ENCODE results near the gene NEAT1.

The NEAT1 gene

DNA sequence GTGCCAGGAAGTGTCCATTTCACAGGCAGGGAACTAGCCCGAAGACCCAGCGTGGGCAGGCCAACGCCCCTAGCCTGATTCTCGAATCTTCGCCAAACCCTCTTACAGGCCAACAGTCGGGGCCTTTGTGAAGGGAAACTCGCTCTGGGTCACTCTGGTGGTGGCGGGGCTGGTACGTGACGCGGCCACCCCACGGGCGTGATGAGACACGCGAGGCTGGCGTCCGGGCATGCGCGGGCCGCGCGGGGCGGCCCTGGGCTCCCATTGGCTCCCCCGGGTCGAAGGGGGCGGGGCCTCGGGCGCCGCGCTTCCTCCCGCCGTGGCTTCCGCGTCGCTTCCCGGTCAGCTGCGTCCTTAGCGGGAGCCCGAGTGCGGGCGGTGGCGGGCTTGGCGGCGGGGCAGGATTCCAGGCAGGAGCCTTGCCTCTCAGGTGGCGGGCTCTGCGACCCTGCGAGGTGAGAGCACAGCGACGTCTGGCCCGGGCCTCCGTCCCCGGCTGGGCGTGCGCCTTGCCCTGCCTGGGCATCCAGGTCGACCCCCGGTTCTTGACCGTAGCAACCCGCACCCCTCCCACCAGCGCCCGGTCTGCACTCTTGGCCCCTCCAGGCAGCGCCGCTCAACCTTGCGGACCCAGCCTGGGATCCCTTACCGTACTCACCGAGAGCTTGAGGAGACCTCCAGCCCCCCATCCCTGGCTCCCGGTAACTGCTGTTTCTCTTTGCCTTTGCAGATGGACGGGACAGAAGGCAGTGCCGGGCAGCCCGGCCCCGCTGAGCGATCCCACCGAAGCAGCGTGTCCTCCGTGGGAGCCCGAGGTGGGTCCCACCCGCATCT lies 36.1 kb upstream of the NEAT1 start, which contains the start of gene FRMD8:
TSS of gene FRMD8 (plus strand) at position 331 of the 834 bp plus-strand sequence. CDS start at position 731, 400 bp downstream.
- TF ChIP-seq MYC (IDR thresholded peaks at IDR 0.05; ENCODE audit: low read depth, low read length) (no peak), POLR2A (IDR thresholded peaks at IDR 0.05; ENCODE audit: extremely low read depth, insufficient read length) (peak; percentile 66)
- peak within 1 kb of the TSS; percentile 66 for H3K4me3 ChIP-seq (ENCODE audit: low read depth, low read length)
- peak; percentile 81 for DNase-seq (ENCODE audit: low read depth)

DNA sequence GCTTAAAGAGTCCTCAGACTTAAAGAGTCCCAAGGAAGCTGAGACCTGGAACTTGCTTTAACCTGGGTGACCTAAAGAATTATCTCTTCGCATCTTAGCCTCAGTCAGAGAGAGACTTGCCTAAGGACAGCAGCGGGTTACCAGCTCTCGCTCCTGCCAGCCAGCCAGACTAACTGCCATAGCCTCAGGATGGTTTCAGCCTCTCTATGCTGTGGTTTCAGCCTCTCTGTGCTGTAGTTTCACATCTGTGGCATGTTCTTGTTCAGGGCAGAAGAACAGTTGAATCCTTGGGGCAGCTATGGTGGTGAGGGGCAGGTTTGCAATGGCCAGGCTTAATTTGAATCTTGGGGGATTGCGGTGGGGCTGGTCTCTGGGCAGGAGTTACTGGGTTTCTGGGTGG lies 33.9 kb upstream of the NEAT1 start:
- TF ChIP-seq POLR2A (IDR thresholded peaks at IDR 0.05; ENCODE audit: extremely low read depth, insufficient read length): no peak
- TF ChIP-seq, protein P1, sequence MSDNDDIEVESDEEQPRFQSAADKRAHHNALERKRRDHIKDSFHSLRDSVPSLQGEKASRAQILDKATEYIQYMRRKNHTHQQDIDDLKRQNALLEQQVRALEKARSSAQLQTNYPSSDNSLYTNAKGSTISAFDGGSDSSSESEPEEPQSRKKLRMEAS (IDR thresholded peaks at IDR 0.05; ENCODE audit: low read depth, low read length): no peak
- no peak for TF ChIP-seq MYC (IDR thresholded peaks at IDR 0.05; ENCODE audit: low read depth, low read length)
- TF ChIP-seq CTCF (IDR thresholded peaks at IDR 0.05; ENCODE audit: low read depth, low read length): no peak
- no peak overlapping the region for H3K4me3 ChIP-seq (ENCODE audit: low read depth, low read length)
- no peak for DNase-seq (ENCODE audit: low read depth)

- no peak for DNase-seq (ENCODE audit: low read depth)
- TF ChIP-seq CTCF (IDR thresholded peaks at IDR 0.05; ENCODE audit: low read depth, low read length): no peak
- TF ChIP-seq, protein P1 (IDR thresholded peaks at IDR 0.05; ENCODE audit: low read depth, low read length): no peak
- no peak for TF ChIP-seq POLR2A (IDR thresholded peaks at IDR 0.05; ENCODE audit: extremely low read depth, insufficient read length)
- TF ChIP-seq MYC (IDR thresholded peaks at IDR 0.05; ENCODE audit: low read depth, low read length): no peak
- H3K4me3 ChIP-seq (ENCODE audit: low read depth, low read length): no peak overlapping the region
Measured at GRCh38 chr11:65389294-65389980, 33.2 kb upstream of the NEAT1 start.

GRCh38 chr11:65390099-65390941 lies 32.3 kb upstream of the NEAT1 start:
- no peak overlapping the region for H3K4me3 ChIP-seq (ENCODE audit: low read depth, low read length)
- no peak for DNase-seq (ENCODE audit: low read depth)
- no peak for TF ChIP-seq POLR2A (IDR thresholded peaks at IDR 0.05; ENCODE audit: extremely low read depth, insufficient read length)
- TF ChIP-seq MYC (IDR thresholded peaks at IDR 0.05; ENCODE audit: low read depth, low read length): no peak
- TF ChIP-seq, protein P1 (IDR thresholded peaks at IDR 0.05; ENCODE audit: low read depth, low read length): no peak
- no peak for TF ChIP-seq CTCF (IDR thresholded peaks at IDR 0.05; ENCODE audit: low read depth, low read length)

GRCh38 chr11:65390996-65391395 lies 31.6 kb upstream of the NEAT1 start:
- TF ChIP-seq MYC (IDR thresholded peaks at IDR 0.05; ENCODE audit: low read depth, low read length) (no peak), CTCF (IDR thresholded peaks at IDR 0.05; ENCODE audit: low read depth, low read length) (no peak), POLR2A (IDR thresholded peaks at IDR 0.05; ENCODE audit: extremely low read depth, insufficient read length) (no peak)
- TF ChIP-seq, protein P1 (IDR thresholded peaks at IDR 0.05; ENCODE audit: low read depth, low read length): no peak
- DNase-seq (ENCODE audit: low read depth): no peak
- no peak overlapping the region for H3K4me3 ChIP-seq (ENCODE audit: low read depth, low read length)

Measured in NB4 (cell line).